Large intestine (tissue), 3 donors: ENCODE results near the gene RDH16. TPM values are rescaled to one million over a fixed set of nuclear protein-coding genes. Genes with fewer than 3 reads are reported as not detected.
"Not testable (repeated sequence)": the region's sequence is repeated elsewhere in the genome, so short reads cannot be mapped to it uniquely, and the experiment has no call there.

Experiments used
- DNase-seq, 2 donors: peaks; one replicate each; pipeline versions ENCODE4 v3.0.0 to v3.0.0-alpha.2; 2013
- H3K27ac ChIP-seq: one replicate; pipeline ENCODE4 v1.5.1; 2013; ENCODE audit warnings: low read length
- H3K27me3 ChIP-seq: 2 replicates; pipeline ENCODE4 v1.6.1; 2013; ENCODE audit warnings: low read length; ENCODE audit not compliant: control insufficient read depth, insufficient read depth
- H3K36me3 ChIP-seq: 2 replicates; pipeline ENCODE4 v1.6.1; 2013; ENCODE audit warnings: low read length; ENCODE audit not compliant: control insufficient read depth, insufficient read depth
- H3K4me1 ChIP-seq: one replicate; pipeline ENCODE4 v1.6.1; 2013; ENCODE audit warnings: low read length; ENCODE audit not compliant: control insufficient read depth, insufficient read depth
- H3K4me3 ChIP-seq: one replicate; pipeline ENCODE4 v1.5.1; 2013; ENCODE audit warnings: low read length
- H3K9me3 ChIP-seq: one replicate; pipeline ENCODE4 v1.6.1; 2013; ENCODE audit warnings: mild to moderate bottlenecking, low read depth, low read length, moderate library complexity; ENCODE audit not compliant: control insufficient read depth
- WGBS: methylation state at CpG from one replicate; pipeline ENCODE4 v1.1.5; 2013; ENCODE audit warnings: low lambda C conversion rate; ENCODE audit not compliant: insufficient coverage; 5-methylcytosine and 5-hydroxymethylcytosine counted together
- polyA plus RNA-seq: library from polyadenylated mRNA; unstranded; fragments of 120-200 nt; gene quantifications from one replicate; pipeline ENCODE4 v1.2.1, GENCODE V29; 2013

Gene RDH16
- polyA plus RNA-seq, 1 donor: 0.34 TPM

GRCh38 chr12:56977361-56977760, 20.0 kb upstream of the RDH16 start:
- H3K27ac ChIP-seq, H3K4me1 ChIP-seq, DNase-seq, H3K27me3 ChIP-seq, H3K4me3 ChIP-seq, H3K36me3 ChIP-seq, H3K9me3 ChIP-seq: not testable (repeated sequence)
- WGBS: no CpG with 5 or more reads among the region's 4 CpGs

GRCh38 chr12:56974224-56974623, 16.8 kb upstream of the RDH16 start:
- WGBS: no CpG with 5 or more reads among the region's 3 CpGs
- H3K36me3 ChIP-seq: not testable (repeated sequence)

GRCh38 chr12:56968910-56969309, 11.5 kb upstream of the RDH16 start:
- DNase-seq, H3K9me3 ChIP-seq, H3K36me3 ChIP-seq, H3K4me3 ChIP-seq, H3K4me1 ChIP-seq, H3K27ac ChIP-seq, H3K27me3 ChIP-seq: not testable (repeated sequence)
- no CpG with 5 or more reads among the region's 6 CpGs for WGBS

More at GRCh38 chr12:56974224-56974623, 16.8 kb upstream of the RDH16 start:
- not testable (repeated sequence) for H3K4me3 ChIP-seq, H3K27me3 ChIP-seq, H3K4me1 ChIP-seq, H3K9me3 ChIP-seq, H3K27ac ChIP-seq, DNase-seq

- not testable (repeated sequence) for H3K4me3 ChIP-seq, DNase-seq, H3K36me3 ChIP-seq, H3K27me3 ChIP-seq, H3K27ac ChIP-seq, H3K4me1 ChIP-seq, H3K9me3 ChIP-seq
- WGBS: no CpG with 5 or more reads among the region's 15 CpGs
Measured at GRCh38 chr12:56965997-56966642, 8.7 kb upstream of the RDH16 start.

- H3K4me3 ChIP-seq, H3K27ac ChIP-seq, H3K4me1 ChIP-seq, DNase-seq, H3K27me3 ChIP-seq, H3K9me3 ChIP-seq, H3K36me3 ChIP-seq: not testable (repeated sequence)
- no CpG with 5 or more reads among the region's 4 CpGs for WGBS
Measured at GRCh38 chr12:56965124-56965523, 7.7 kb upstream of the RDH16 start.

GRCh38 chr12:56963557-56963956, 6.1 kb upstream of the RDH16 start:
- H3K9me3 ChIP-seq, H3K27ac ChIP-seq, H3K36me3 ChIP-seq, H3K4me1 ChIP-seq, H3K4me3 ChIP-seq, H3K27me3 ChIP-seq, DNase-seq: not testable (repeated sequence)
- WGBS: no CpG with 5 or more reads among the region's 27 CpGs

- H3K4me3 ChIP-seq, H3K9me3 ChIP-seq, H3K4me1 ChIP-seq, H3K27me3 ChIP-seq, H3K27ac ChIP-seq, H3K36me3 ChIP-seq, DNase-seq: not testable (repeated sequence)
- WGBS: no CpG with 5 or more reads among the region's 4 CpGs
Measured at GRCh38 chr12:56962247-56962646, 4.8 kb upstream of the RDH16 start.

GRCh38 chr12:56958422-56958821, 1.0 kb upstream of the RDH16 start:
- Histone ChIP-seq H3K27me3 (no peaks in the 10 kb centered on the region), H3K9me3 (peaks cover 10% of the 10 kb centered on the region)

GRCh38 chr12:56955631-56956256, 1.7 kb downstream of the RDH16 start:
- no peaks in the 10 kb centered on the region for H3K36me3 ChIP-seq
- peaks cover 6% of the 10 kb centered on the region for H3K9me3 ChIP-seq
- no peak for DNase-seq
- peaks cover 13% of the 10 kb centered on the region for H3K4me1 ChIP-seq
- no peak overlapping the region for H3K27ac ChIP-seq
- no CpG with 5 or more reads among the region's 2 CpGs for WGBS
- no peaks in the 10 kb centered on the region for H3K27me3 ChIP-seq
- no peak overlapping the region for H3K4me3 ChIP-seq

More at GRCh38 chr12:56958422-56958821, 1.0 kb upstream of the RDH16 start:
- no peak for DNase-seq
- peaks cover 13% of the 10 kb centered on the region for H3K4me1 ChIP-seq
- no peaks in the 10 kb centered on the region for H3K36me3 ChIP-seq
- no peak overlapping the region for H3K27ac ChIP-seq
- no peak overlapping the region for H3K4me3 ChIP-seq
- no CpG with 5 or more reads among the region's 2 CpGs for WGBS

GRCh38 chr12:56954958-56955355, 2.5 kb downstream of the RDH16 start:
- no peaks in the 10 kb centered on the region for H3K36me3 ChIP-seq
- H3K27ac ChIP-seq: no peak overlapping the region
- no peak overlapping the region for H3K4me3 ChIP-seq
- no peak for DNase-seq
- WGBS: no CpG with 5 or more reads among the region's 6 CpGs
- H3K27me3 ChIP-seq: no peaks in the 10 kb centered on the region
- H3K9me3 ChIP-seq: peaks cover 6% of the 10 kb centered on the region
- peaks cover 13% of the 10 kb centered on the region for H3K4me1 ChIP-seq
